ENCODE measurements around the gene KCTD8. TPM values are rescaled to one million over a fixed set of nuclear protein-coding genes. Genes with fewer than 3 reads are reported as not detected.

The KCTD8 gene
- polyA plus RNA-seq (2012; ENCODE audit: insufficient read length, low read depth) = not detected

DNA sequence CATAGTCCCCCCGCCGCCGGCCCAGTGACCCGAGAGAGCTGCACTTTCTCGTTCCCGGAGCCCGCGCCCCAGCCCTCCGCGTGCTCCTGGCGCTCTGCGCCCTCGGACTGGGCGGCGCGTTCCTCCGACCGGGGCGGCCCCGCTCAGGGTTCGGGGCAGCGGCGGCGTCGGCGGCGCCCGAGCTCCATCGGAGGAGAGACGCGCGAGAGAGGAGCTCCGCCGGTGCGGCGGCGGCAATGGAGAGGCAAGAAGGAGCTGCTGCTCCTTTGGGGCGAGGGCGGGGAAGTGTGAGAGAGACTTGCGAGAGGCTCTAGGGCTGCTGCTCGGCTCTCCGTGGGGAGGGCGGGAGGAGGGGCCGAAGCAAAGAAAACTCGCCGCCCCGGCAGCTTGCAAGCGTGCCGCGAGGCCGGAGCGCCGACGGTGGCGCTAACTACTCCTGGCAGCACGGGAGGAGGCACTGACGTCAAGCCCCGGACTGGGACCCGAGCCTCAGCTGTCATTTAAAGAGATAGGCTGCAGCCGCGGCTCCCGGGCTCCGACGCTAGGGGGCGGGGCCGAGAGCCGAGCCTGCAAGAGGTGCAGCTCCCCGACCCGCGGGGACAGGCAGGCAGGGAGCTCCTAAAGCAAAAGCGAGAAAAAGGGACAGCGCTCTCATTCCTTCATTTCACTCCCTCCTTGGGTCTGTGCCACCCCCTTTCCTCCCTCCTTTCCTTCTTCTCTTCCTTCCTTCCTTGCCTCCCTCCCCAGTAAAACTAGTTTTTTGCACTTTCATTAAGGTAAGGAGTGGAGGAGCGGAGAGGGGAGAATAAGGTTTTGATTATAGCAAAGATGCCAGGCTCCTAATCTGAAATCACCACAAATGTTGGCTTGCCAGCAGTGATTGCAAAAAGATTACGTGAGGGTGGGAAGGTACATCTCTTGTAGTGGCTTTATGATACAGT, at the start of gene KCTD8:
KCTD8 (minus strand) TSS at position 289 of the 941 bp plus-strand sequence.
- no peak for TF ChIP-seq REST (IDR thresholded peaks at IDR 0.05; ENCODE audit: insufficient read depth in 1 of 2, low read depth in 2 of 2, low read length in 2 of 2)
- TF ChIP-seq POLR2AphosphoS5 (IDR thresholded peaks at IDR 0.05; ENCODE audit: low read depth, low read length) = no peak
- TF ChIP-seq FOXP2 (optimal IDR thresholded peaks at IDR 0.05; ENCODE audit: borderline replicate concordance, extremely low read depth, extremely low read length, insufficient read depth) = no peak
- no peak for TF ChIP-seq TAF1 (IDR thresholded peaks at IDR 0.05; ENCODE audit: borderline replicate concordance, insufficient read depth, low read length)
- TF ChIP-seq SIN3A (IDR thresholded peaks at IDR 0.05; ENCODE audit: borderline replicate concordance, insufficient read depth, low read length) = no peak

DNA sequence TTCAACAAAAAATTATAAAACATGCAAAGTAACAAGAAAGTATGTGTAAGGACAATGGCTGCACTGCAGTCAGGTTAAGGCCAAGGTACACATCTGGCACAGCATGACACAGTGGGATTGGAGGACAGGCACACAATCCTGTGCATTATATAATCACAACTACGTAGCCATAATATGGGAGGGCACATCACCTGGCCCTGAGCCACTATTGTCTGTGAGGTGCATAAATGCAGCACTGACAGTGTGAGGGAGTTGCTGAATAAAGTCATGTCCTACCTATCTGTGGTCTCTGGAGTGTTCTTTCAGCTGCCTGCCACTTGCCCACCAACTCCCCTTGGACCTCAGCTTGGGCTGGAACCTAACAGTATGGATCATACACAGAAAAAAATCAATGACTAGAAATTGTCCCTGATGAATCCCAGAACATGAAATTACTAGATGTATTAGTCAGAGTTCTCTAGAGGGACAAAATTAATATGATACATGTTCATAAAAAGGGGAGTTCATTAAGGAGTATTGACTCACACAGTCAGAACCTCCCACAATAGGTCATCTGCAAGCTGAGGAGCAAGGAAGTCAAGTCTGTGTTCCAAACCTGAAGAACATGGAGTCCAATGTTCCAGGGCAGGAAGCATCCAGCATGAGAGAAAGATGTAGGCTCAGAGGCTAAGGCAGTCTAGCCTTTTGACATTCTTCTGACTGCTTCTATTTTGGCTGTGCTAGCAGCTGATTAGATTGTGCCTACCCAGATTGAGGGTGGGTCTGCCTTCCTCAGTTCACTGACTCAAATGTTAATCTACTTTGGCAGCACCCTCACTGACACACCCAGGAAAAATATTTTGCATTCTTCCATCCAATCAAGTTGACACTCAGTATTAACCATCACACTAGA, 46.4 kb upstream of the KCTD8 start:
- TF ChIP-seq REST (IDR thresholded peaks at IDR 0.05; ENCODE audit: insufficient read depth in 1 of 2, low read depth in 2 of 2, low read length in 2 of 2) = no peak
- no peak for TF ChIP-seq SIN3A (IDR thresholded peaks at IDR 0.05; ENCODE audit: borderline replicate concordance, insufficient read depth, low read length)
- no peak for TF ChIP-seq TAF1 (IDR thresholded peaks at IDR 0.05; ENCODE audit: borderline replicate concordance, insufficient read depth, low read length)

DNA sequence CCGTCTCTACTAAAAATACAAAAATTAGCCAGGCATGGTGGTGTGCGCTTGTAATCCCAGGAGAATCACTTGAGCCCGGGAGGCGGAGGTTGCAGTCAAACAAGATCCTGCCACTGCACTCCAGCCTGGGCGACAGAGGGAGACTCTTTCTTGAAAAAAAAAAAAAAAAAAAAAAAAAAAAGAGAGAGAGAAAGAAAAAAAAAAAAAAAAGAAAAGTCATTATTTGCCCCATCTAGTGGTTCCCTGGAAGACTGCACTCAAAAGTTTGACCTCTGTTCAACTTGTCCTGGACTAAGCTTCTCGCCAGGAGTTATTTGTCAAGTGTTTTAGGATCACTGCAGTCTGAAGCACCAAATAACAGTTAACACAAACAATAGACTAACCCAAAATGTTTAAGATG, 45.3 kb upstream of the KCTD8 start:
- TF ChIP-seq SIN3A (IDR thresholded peaks at IDR 0.05; ENCODE audit: borderline replicate concordance, insufficient read depth, low read length) (no peak), TAF1 (IDR thresholded peaks at IDR 0.05; ENCODE audit: borderline replicate concordance, insufficient read depth, low read length) (no peak), REST (IDR thresholded peaks at IDR 0.05; ENCODE audit: insufficient read depth in 1 of 2, low read depth in 2 of 2, low read length in 2 of 2) (no peak), POLR2AphosphoS5 (IDR thresholded peaks at IDR 0.05; ENCODE audit: low read depth, low read length) (no peak), FOXP2 (optimal IDR thresholded peaks at IDR 0.05; ENCODE audit: borderline replicate concordance, extremely low read depth, extremely low read length, insufficient read depth) (no peak)

- no peak for TF ChIP-seq TAF1 (IDR thresholded peaks at IDR 0.05; ENCODE audit: borderline replicate concordance, insufficient read depth, low read length)
- no peak for TF ChIP-seq FOXP2 (optimal IDR thresholded peaks at IDR 0.05; ENCODE audit: borderline replicate concordance, extremely low read depth, extremely low read length, insufficient read depth)
- TF ChIP-seq POLR2AphosphoS5 (IDR thresholded peaks at IDR 0.05; ENCODE audit: low read depth, low read length) = no peak
- no peak for TF ChIP-seq SIN3A (IDR thresholded peaks at IDR 0.05; ENCODE audit: borderline replicate concordance, insufficient read depth, low read length)
- TF ChIP-seq REST (IDR thresholded peaks at IDR 0.05; ENCODE audit: insufficient read depth in 1 of 2, low read depth in 2 of 2, low read length in 2 of 2) = no peak
Observed at GRCh38 chr4:44487341-44487740, 38.7 kb upstream of the KCTD8 start.
